K562 (cell line): Measurements from ENCODE around the gene CUX1. TPM values are rescaled to one million over a fixed set of nuclear protein-coding genes. Genes with fewer than 3 reads are reported as not detected.

Source experiments
- ATAC-seq: fragments of 200-7000 bp; cut with Tn5 transposase; 3 replicates; pipeline ENCODE4 v1.9.1; 2020; ENCODE audit warnings: moderate library complexity
- BruUV-seq: library from RNA; stranded (reverse); fragments of 400-500 nt; replicated peaks from 2 replicates; lab custom pipeline; 2021; lab: Mats Ljungman, UMichigan
- CTCF ChIA-PET: fragments of 300-600 bp; formaldehyde crosslinking; extraction: SDS; loops from one replicate; lab custom pipeline; 2021; ENCODE audit warnings: low intra/inter-chr PET ratio; lab: Yijun Ruan, JAX
- POLR2A ChIA-PET: fragments of 300-600, 350-650 bp; sonication (Branson Sonifier 250); formaldehyde crosslinking; extraction: SDS; loops from one replicate; lab custom pipeline; 2021; ENCODE audit warnings: antibody characterized with exemption, inconsistent platforms; lab: Yijun Ruan, JAX
- DNase-seq, 4 experiments: peaks; one replicate each; pipeline versions ENCODE4 v3.0.0 to v3.0.0-alpha.2; 2011 to 2018; ENCODE audit warnings: low spot score in 3 of 4, mixed read lengths in 3 of 4; ENCODE audit errors: extremely low read depth in 1 of 4
- FAIRE-seq: peaks from 2 replicates; lab custom pipeline; 2011; peaks lifted over from hg19 to GRCh38; lab: Jason Lieb, UNC
- H2AFZ ChIP-seq: 2 replicates; pipeline ENCODE4 v1.6.0; 2011; ENCODE audit warnings: low read depth, low read length, control low read depth, inconsistent platforms
- H3K27ac ChIP-seq: fragments of 200-600 bp; 3 replicates; pipeline ENCODE4 v1.8.0; 2011; ENCODE audit warnings: low read depth, mild to moderate bottlenecking, control low read depth, inconsistent platforms, low read length, moderate library complexity, mixed read lengths; ENCODE audit errors: extremely low read depth
- H3K27me3 ChIP-seq, 2 experiments: fragments of 300-600 bp in 1 of 2; 2 replicates in 1 of 2; 3 replicates in 1 of 2; pipeline versions ENCODE4 v1.6.0 to v1.8.0; 2011; ENCODE audit warnings: inconsistent platforms in 2 of 2, low read length in 2 of 2, mild to moderate bottlenecking in 1 of 2, mixed read lengths in 1 of 2, moderate library complexity in 1 of 2; ENCODE audit not compliant: control insufficient read depth in 2 of 2, insufficient read depth in 2 of 2
- H3K36me3 ChIP-seq: fragments of 300-600 bp; 3 replicates; pipeline ENCODE4 v1.8.0; 2011; ENCODE audit warnings: mild to moderate bottlenecking, low read length, inconsistent platforms; ENCODE audit not compliant: control insufficient read depth, insufficient read depth
- H3K4me1 ChIP-seq, 2 experiments: fragments of 200-600 bp in 1 of 2; replicated peaks in 1 of 2; 2 replicates in 1 of 2; 3 replicates in 1 of 2; pipeline versions ENCODE4 v1.5.1 to v1.8.0; 2011; ENCODE audit warnings: inconsistent platforms in 2 of 2, low read length in 2 of 2, mild to moderate bottlenecking in 1 of 2, mixed read lengths in 1 of 2, moderate library complexity in 1 of 2; ENCODE audit not compliant: control insufficient read depth in 2 of 2, insufficient read depth in 2 of 2
- H3K4me2 ChIP-seq: 2 replicates; pipeline ENCODE4 v1.6.1; 2011; ENCODE audit warnings: low read length, control low read depth, inconsistent platforms, mixed read lengths; ENCODE audit not compliant: insufficient read depth
- H3K4me3 ChIP-seq: fragments of 200-600 bp; sonication (generic), shearing (Covaris generic); 2 replicates; pipeline ENCODE4 v1.5.1; 2016; ENCODE audit warnings: control low read depth, inconsistent platforms
- H3K79me2 ChIP-seq: fragments of 200-600 bp; 3 replicates; pipeline ENCODE4 v1.8.0; 2011; ENCODE audit warnings: low read length, inconsistent platforms; ENCODE audit not compliant: control insufficient read depth, insufficient read depth
- H3K9ac ChIP-seq, 2 experiments: 2 replicates each; pipeline versions ENCODE4 v1.6.0 to v1.6.1; 2011; ENCODE audit warnings: low read depth in 2 of 2, low read length in 2 of 2, control low read depth in 1 of 2, inconsistent platforms in 1 of 2, mild to moderate bottlenecking in 1 of 2, mixed read lengths in 1 of 2; ENCODE audit not compliant: insufficient read depth in 1 of 2
- H3K9me1 ChIP-seq: one replicate; pipeline ENCODE4 v1.6.0; 2011; ENCODE audit warnings: inconsistent platforms, mild to moderate bottlenecking, low read length, moderate library complexity; ENCODE audit not compliant: control insufficient read depth, insufficient read depth
- H3K9me3 ChIP-seq: replicated peaks from 2 replicates; pipeline ENCODE4 v1.5.1; 2011; ENCODE audit warnings: low read depth, low read length, inconsistent platforms; ENCODE audit not compliant: control insufficient read depth, insufficient read depth
- H4K20me1 ChIP-seq: replicated peaks from 2 replicates; pipeline ENCODE4 v1.6.1; 2011; ENCODE audit warnings: low read length, inconsistent platforms, mixed read lengths; ENCODE audit not compliant: control insufficient read depth, insufficient read depth
- PCBP1 ChIP-seq: fragments of 200-400 bp; formaldehyde crosslinking; IDR thresholded peaks from 2 replicates; pipeline ENCODE4 v1.6.1; 2018; ENCODE audit warnings: mild to moderate bottlenecking, low read depth, low read length; ENCODE audit not compliant: poor library complexity, severe bottlenecking
- PTTG1 ChIP-seq: fragments of 450-650 bp; IDR thresholded peaks from 2 replicates; pipeline ENCODE4 v1.6.1; 2016; ENCODE audit warnings: low read depth, mild to moderate bottlenecking, missing genetic modification characterization, missing compliant biosample characterization
- WGBS: fragments of 100-300 bp; shearing (Covaris generic); methylation state at CpG from one replicate; pipeline ENCODE4 v1.1.6; 2016; ENCODE audit warnings: low coverage, mixed read lengths; ENCODE audit not compliant: insufficient coverage; ENCODE audit errors: missing lambda C conversion rate; 5-methylcytosine and 5-hydroxymethylcytosine counted together
- in situ Hi-C: fragments of 300-500 bp; cut with MboI; formaldehyde crosslinking; loops from 4 replicates; pipeline ENCODE4 v1.15.0; 2018; ENCODE audit warnings: inconsistent platforms, mixed read lengths
- intact Hi-C: fragments of 100-400 bp; cut with micrococcal nuclease; formaldehyde crosslinking; loops from 2 replicates; pipeline ENCODE4 v1.14.2; 2022
- polyA plus RNA-seq, 8 experiments: library from polyadenylated mRNA; depleted of rRNA in 4 of 8; stranded (reverse) in 5 of 8; unstranded in 3 of 8; fragments of >200 nt; fragmentation: Nextera tagmentation in 2 of 8; fragmentation: Illumina TruSeq in 1 of 8; extraction: Ambion mirVana in 2 of 8; extraction: Trizol in 1 of 8; gene quantifications; 2 replicates each; pipeline versions ENCODE4 v1.2.1 to v1.2.3, GENCODE V29; 2011 to 2014; ENCODE audit warnings: inconsistent platforms in 1 of 8, missing spikeins in 1 of 8
- total RNA-seq, 7 experiments: library from RNA; depleted of rRNA in 6 of 7; stranded (reverse); fragments of >200 nt in 6 of 7; fragmentation: Illumina TruSeq in 2 of 7; extraction: Trizol in 2 of 7; gene quantifications; 2 replicates each; pipeline versions ENCODE4 v1.2.1 to v1.2.3, GENCODE V29; 2011 to 2021; ENCODE audit warnings: low replicate concordance in 1 of 7

CUX1 gene
- total and polyA plus RNA-seq, 9 of the 15 experiments (the other 6 are each of a cell fraction or from before 2014, with no cell fraction given), result 3.6 to 55.3 (median 25.2) TPM

- H2AFZ ChIP-seq, result no peak overlapping the region
- no peaks in the 10 kb centered on the region for H3K36me3 ChIP-seq
- H3K9me1 ChIP-seq, result no peaks in the 10 kb centered on the region
- H3K9ac ChIP-seq, result peak overlapping the region in 1 of 2 experiments; percentile 20; a peak in 1 of 4 replicates
- FAIRE-seq (no peak), DNase-seq (no peak), ATAC-seq (no peak)
- TF ChIP-seq PCBP1 (peak; percentile 22), PTTG1 (tag) (no peak)
- ChIA-PET CTCF (no interaction called here), POLR2A (interaction anchor here (0.6 to 1.1 kb wide), 3 partner anchors 16 to 109 kb away, joined by 3 to 4 read pairs (median 3); no protein-coding TSS in a partner anchor)
- peaks cover 12% of the 10 kb centered on the region for H4K20me1 ChIP-seq
- H3K4me2 ChIP-seq, result no peak overlapping the region
- no peaks in the 10 kb centered on the region for H3K9me3 ChIP-seq
- H3K4me3 ChIP-seq, result no peak overlapping the region
- BruUV-seq, result no TSS peak
- in situ Hi-C loops (loop anchor here (5.0 kb wide), 1 partner anchor 110 kb away; no protein-coding TSS in a partner anchor), intact Hi-C loops (no loop called here)
- 39% methylated on average over 24 of the region's 32 CpGs for WGBS
- H3K79me2 ChIP-seq, result no peaks in the 10 kb centered on the region
- H3K27ac ChIP-seq, result no peak overlapping the region
- H3K27me3 ChIP-seq, result peaks cover 12 to 28% of the 10 kb centered on the region in 2 experiments; a peak in 4 of 5 replicates
- peaks cover 10 to 64% of the 10 kb centered on the region in 2 experiments; a peak in 4 of 5 replicates for H3K4me1 ChIP-seq
Observed at GRCh38 chr7:102282465-102283362, 465.3 kb downstream of the CUX1 start.
